HG02588 (cell line): ENCODE data around the gene MPHOSPH9.
"Not testable (repeated sequence)": the region's sequence is repeated elsewhere in the genome, so short reads cannot be mapped to it uniquely, and the experiment has no call there.

Experiments used
- ATAC-seq: cut with Tn5 transposase; IDR thresholded peaks from one replicate; pipeline ENCODE4 v1.9.1; 2021; ENCODE audit warnings: mild to moderate bottlenecking, moderate library complexity; ENCODE audit not compliant: unreplicated experiment

MPHOSPH9 gene

GRCh38 chr12:123261196-123261595 lies 28.3 kb upstream of the MPHOSPH9 start:
- ATAC-seq = no peak

- ATAC-seq = no peak
These were observed 27.1 kb upstream of the MPHOSPH9 start for GRCh38 chr12:123260081-123260480.

- ATAC-seq = no peak
These were observed 25.7 kb upstream of the MPHOSPH9 start for GRCh38 chr12:123258593-123258992.

DNA sequence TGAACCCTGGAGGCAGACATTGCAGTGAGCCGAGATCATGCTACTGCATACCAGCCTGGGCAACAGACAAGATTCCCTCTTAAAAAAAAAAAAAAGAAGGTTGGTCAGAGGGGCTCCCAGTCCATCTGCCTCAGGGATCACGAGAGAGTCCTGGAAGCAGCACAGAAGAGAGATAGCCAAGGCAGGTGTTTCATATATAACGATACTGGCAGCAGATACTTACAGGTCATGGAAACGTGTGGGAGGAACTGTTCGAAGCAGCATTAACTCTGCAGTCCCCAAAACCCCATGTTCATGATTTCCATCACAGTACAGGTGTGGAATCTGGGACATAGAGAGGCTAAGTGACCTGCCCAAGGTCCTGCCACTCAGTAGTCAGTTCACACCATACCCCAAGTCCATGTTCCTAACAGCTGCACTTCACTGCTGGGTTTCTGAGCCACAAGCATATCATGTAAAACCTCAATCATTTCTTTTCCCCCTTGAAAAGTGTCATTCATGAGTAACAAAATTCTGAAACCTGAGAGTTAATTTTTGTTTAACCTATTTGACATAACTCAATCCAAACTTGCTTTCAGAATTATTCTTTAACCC lies 22.0 kb upstream of the MPHOSPH9 start:
- ATAC-seq = no peak

- no peak for ATAC-seq
These were observed 20.9 kb upstream of the MPHOSPH9 start for GRCh38 chr12:123253641-123254459.

- not testable (repeated sequence) for ATAC-seq
These were observed 19.4 kb upstream of the MPHOSPH9 start for GRCh38 chr12:123252365-123252764.

DNA sequence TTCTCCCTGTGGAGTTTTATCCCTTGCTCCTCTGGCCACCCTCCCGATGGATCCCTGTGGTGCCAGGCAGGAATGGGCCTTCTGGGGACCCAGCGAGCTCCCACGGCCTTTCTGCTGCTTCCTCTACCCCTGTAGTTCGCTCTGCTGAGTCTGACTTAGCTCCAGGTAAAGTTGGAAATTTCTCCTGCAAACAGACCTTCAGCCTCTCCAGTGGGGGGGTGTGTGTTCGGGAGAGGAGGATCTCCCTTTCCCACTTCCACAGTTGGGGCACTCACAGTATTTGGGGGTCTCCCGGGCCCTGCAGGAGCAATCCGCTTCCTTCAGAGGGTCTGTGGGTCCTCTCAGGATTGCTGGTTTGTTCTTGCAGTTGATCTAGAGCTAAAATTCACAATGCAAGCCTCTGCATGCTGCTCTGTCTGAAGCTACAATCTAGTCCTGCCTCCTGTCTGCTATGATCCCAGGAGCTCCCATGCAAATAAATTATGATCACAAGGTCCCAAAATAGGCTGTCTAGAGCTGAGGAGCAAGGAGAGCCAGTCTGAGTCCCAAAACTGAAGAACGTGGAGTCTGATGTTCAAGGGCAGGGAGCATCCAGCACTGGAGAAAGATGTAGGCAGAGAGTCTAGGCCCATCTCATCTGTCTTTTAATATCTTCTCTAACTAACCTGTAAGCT lies 18.6 kb upstream of the MPHOSPH9 start:
- no peak for ATAC-seq

- ATAC-seq = no peak
These were observed 17.8 kb upstream of the MPHOSPH9 start for GRCh38 chr12:123250471-123251383.

GRCh38 chr12:123248996-123249741 lies 16.2 kb upstream of the MPHOSPH9 start:
- ATAC-seq = not testable (repeated sequence)

DNA sequence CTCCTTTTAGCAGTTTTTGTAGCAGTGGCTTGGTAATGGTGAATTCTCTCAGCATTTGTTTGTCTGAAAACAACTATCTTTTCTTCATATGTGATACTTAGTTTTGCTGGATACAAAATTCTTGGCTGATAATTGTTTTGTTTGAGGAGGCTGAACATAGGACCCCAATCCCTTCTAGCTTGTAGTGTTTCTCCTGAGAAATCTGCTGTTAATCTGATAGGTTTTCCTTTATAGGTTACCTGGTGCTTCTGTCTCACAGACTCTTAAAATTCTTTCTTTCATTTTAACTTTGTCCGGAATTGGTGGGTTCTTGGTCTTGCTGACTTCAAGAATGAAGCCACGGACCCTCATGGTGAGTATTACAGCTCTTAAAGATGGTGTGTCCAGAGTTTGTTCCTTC lies 15.2 kb upstream of the MPHOSPH9 start:
- ATAC-seq = not testable (repeated sequence)

DNA sequence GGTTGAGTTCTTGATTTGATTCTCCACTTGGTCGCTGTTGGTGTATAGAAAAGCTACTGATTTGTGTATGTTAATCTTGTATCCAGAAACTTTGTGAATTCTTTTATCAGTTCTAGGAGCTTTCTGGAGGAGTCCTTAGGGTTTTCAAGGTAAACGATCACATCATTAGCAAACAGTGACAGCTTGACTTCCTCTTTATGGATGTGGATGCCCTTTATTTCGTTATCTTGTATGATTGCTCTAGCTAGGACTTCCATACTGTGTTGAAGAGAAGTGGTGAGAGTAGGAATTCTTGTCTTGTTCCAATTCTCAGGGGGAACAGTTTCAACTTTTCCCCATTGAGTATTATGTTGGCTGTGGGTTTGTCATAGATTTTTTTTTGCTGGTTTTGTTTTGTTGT lies 12.7 kb upstream of the MPHOSPH9 start:
- ATAC-seq = no peak

DNA sequence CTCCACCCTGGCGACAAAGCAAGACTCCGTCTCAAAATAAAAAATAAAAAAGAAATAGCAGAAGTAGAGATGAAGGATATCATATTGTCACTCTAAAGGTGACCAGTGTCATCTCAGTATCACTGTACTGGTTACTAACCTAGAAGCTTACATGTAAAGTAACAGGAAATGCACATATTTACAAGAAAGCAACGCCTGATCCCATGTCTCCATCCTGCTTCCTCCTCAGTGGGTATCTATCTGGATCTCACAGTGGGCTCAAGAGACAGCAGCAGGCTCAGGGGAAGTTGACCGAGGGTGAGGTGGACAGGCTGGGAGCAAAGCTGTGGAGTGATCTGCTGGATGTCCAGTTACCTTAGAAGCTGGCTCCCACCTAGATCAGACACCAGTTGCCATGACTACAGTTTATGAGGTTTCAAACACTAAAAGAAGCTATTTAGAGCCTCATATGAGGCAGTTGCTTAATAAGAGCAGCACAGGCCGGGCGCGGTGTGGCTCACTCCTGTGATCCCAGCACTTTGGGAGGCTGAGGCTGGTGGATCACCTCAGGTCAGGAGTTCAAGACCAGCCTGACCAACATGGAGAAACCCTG lies 10.8 kb upstream of the MPHOSPH9 start:
- no peak for ATAC-seq

GRCh38 chr12:123242116-123242904 lies 9.4 kb upstream of the MPHOSPH9 start:
- ATAC-seq = no peak

GRCh38 chr12:123238961-123239360 lies 6.0 kb upstream of the MPHOSPH9 start:
- no peak for ATAC-seq

GRCh38 chr12:123238330-123238682 lies 5.4 kb upstream of the MPHOSPH9 start:
- no peak for ATAC-seq

DNA sequence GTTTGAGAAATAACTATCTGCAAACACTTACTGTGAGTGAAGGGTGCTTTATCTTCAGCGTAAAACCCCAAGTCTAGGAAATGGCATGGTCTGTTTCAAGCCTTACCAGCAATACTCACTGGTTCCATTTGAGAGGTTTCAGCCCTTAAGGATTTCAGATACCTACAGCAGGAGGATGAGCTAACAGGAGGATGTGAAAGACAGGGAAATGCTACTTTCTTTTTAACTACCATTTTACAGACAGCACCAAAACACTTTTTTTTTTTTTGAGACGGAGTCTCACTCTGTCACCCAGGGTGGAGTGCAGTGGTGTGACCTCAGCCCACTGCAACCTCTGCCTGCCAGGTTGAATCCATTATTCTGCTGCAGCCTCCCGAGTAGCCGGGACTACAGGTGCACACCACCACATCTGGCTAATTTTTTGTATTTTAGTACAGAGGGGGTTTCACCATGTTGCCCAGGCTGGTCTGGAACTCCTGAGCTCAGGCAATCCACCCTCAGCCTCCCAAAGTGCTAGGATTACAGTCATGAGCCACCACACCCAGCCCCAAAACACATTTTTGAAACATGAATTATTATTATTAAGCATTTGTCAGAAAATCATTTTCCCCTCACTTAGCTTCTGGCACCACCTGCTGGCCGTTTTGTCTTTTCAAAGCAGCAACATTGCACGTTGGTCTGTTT lies 4.8 kb upstream of the MPHOSPH9 start:
- no peak for ATAC-seq

GRCh38 chr12:123233505-123234308 lies 766 bp upstream of the MPHOSPH9 start:
- ATAC-seq = no peak

GRCh38 chr12:123232472-123232806 lies 502 bp downstream of the MPHOSPH9 start:
- ATAC-seq = no peak
